SU-DHL-6 (cell line): Measurements from ENCODE around the gene EPHX1.
"Not testable (repeated sequence)": the region's sequence is repeated elsewhere in the genome, so short reads cannot be mapped to it uniquely, and the experiment has no call there.

Source experiments
- H2AFZ ChIP-seq: fragments of 200-600 bp; sonication (generic); 2 replicates; pipeline ENCODE4 v1.6.1; 2014; ENCODE audit warnings: low read depth, mild to moderate bottlenecking, moderate library complexity, mixed read lengths, antibody characterized with exemption, low read length; ENCODE audit not compliant: severe bottlenecking
- H3F3A ChIP-seq: fragments of 200-600 bp; shearing (Covaris generic); 2 replicates; pipeline ENCODE4 v1.6.0; 2016; ENCODE audit warnings: antibody characterized with exemption, mild to moderate bottlenecking; ENCODE audit not compliant: insufficient read depth
- H3K27ac ChIP-seq: fragments of 200-600 bp; sonication (generic); 2 replicates; pipeline ENCODE4 v1.5.1; 2016; ENCODE audit warnings: low read depth, mild to moderate bottlenecking, low read length, moderate library complexity, mixed read lengths
- H3K27me3 ChIP-seq: fragments of 200-600 bp; sonication (generic), shearing (Covaris generic); 2 replicates; pipeline ENCODE4 v1.6.0; 2014; ENCODE audit warnings: mild to moderate bottlenecking, low read length
- H3K36me3 ChIP-seq: fragments of 200-600 bp; sonication (generic); 2 replicates; pipeline ENCODE4 v1.6.1; 2014; ENCODE audit warnings: mild to moderate bottlenecking, low read length, mixed read lengths
- H3K4me2 ChIP-seq: fragments of 300-600, 200-600 bp; shearing (Covaris generic), sonication (generic); 2 replicates; pipeline ENCODE4 v1.6.0; 2014; ENCODE audit warnings: low read length, low read depth, mild to moderate bottlenecking; ENCODE audit not compliant: poor library complexity, severe bottlenecking
- H3K4me3 ChIP-seq: fragments of 200-600 bp; sonication (generic); 2 replicates; pipeline ENCODE4 v1.5.1; 2014; ENCODE audit warnings: antibody characterized with exemption, low read length, mild to moderate bottlenecking, mixed read lengths; ENCODE audit not compliant: insufficient read depth, poor library complexity, severe bottlenecking
- H3K79me2 ChIP-seq: fragments of 200-600 bp; sonication (generic); 2 replicates; pipeline ENCODE4 v1.6.1; 2014; ENCODE audit warnings: mild to moderate bottlenecking, low read length, moderate library complexity; ENCODE audit not compliant: insufficient read depth
- H3K9ac ChIP-seq: fragments of 200-600 bp; sonication (generic); 2 replicates; pipeline ENCODE4 v1.7.0; 2014; ENCODE audit warnings: mild to moderate bottlenecking, low read length
- H3K9me2 ChIP-seq: fragments of 200-600 bp; sonication (generic); replicated peaks from 2 replicates; pipeline ENCODE4 v1.6.1; 2014; ENCODE audit warnings: low read length; ENCODE audit not compliant: insufficient read depth
- H3K9me3 ChIP-seq: fragments of 200-600 bp; sonication (generic); 2 replicates; pipeline ENCODE4 v1.6.1; 2014; ENCODE audit warnings: low read length, mixed read lengths; ENCODE audit not compliant: insufficient read depth
- H4K20me1 ChIP-seq: fragments of 200-600 bp; sonication (generic); 2 replicates; pipeline ENCODE4 v1.6.1; 2014; ENCODE audit warnings: low read depth, mild to moderate bottlenecking, antibody characterized with exemption, low read length, moderate library complexity, mixed read lengths
- CTCF ChIP-seq: fragments of 200-600 bp; sonication (generic); IDR thresholded peaks from one replicate; pipeline ENCODE4 v1.5.1; 2017; ENCODE audit warnings: antibody characterized with exemption, mild to moderate bottlenecking, low read length, moderate library complexity; ENCODE audit not compliant: insufficient read depth, poor library complexity, severe bottlenecking
- EZH2phosphoT487 ChIP-seq: fragments of 200-600 bp; sonication (generic), shearing (Covaris generic); conservative IDR thresholded peaks from 2 replicates; pipeline ENCODE4 v1.6.1; 2018; ENCODE audit warnings: mild to moderate bottlenecking, antibody characterized with exemption, low read length, moderate library complexity, mixed read lengths

Gene EPHX1

GRCh38 chr1:225835856-225836255, 25.9 kb downstream of the EPHX1 start:
- Histone ChIP-seq H3K79me2 (no peaks in the 10 kb centered on the region), H3K27me3 (no peaks in the 10 kb centered on the region), H3K9me3 (no peaks in the 10 kb centered on the region), H3K9me2 (no peaks in the 10 kb centered on the region), H3K4me3 (no peak overlapping the region), H3K9ac (no peak overlapping the region), H3K36me3 (no peaks in the 10 kb centered on the region), H3K27ac (no peak overlapping the region), H3F3A (no peaks in the 10 kb centered on the region), H3K4me2 (no peak overlapping the region), H2AFZ (no peak overlapping the region), H4K20me1 (no peaks in the 10 kb centered on the region)
- TF ChIP-seq EZH2phosphoT487 (no peak), CTCF (no peak)

GRCh38 chr1:225836296-225836695, 26.4 kb downstream of the EPHX1 start:
- H3K9me3 ChIP-seq, H3K36me3 ChIP-seq, H3K4me2 ChIP-seq, H4K20me1 ChIP-seq, H3K27me3 ChIP-seq, H3F3A ChIP-seq, H3K27ac ChIP-seq, H2AFZ ChIP-seq, H3K4me3 ChIP-seq, H3K9ac ChIP-seq, H3K79me2 ChIP-seq, H3K9me2 ChIP-seq: not testable (repeated sequence)

GRCh38 chr1:225838793-225839192, 28.9 kb downstream of the EPHX1 start:
- TF ChIP-seq CTCF (no peak), EZH2phosphoT487 (no peak)
- Histone ChIP-seq H3K9me2 (no peaks in the 10 kb centered on the region), H3K36me3 (no peaks in the 10 kb centered on the region), H3F3A (no peaks in the 10 kb centered on the region), H3K9me3 (no peaks in the 10 kb centered on the region), H4K20me1 (no peaks in the 10 kb centered on the region), H3K27me3 (no peaks in the 10 kb centered on the region), H3K4me2 (no peak overlapping the region), H3K27ac (no peak overlapping the region), H2AFZ (no peak overlapping the region), H3K9ac (no peak overlapping the region), H3K4me3 (no peak overlapping the region), H3K79me2 (no peaks in the 10 kb centered on the region)

- H3K79me2 ChIP-seq = no peaks in the 10 kb centered on the region
- no peak overlapping the region for H3K9ac ChIP-seq
- H3F3A ChIP-seq = no peaks in the 10 kb centered on the region
- no peak overlapping the region for H3K4me3 ChIP-seq
- no peaks in the 10 kb centered on the region for H3K27me3 ChIP-seq
- no peaks in the 10 kb centered on the region for H3K9me3 ChIP-seq
- H3K4me2 ChIP-seq = no peak overlapping the region
- no peak overlapping the region for H3K27ac ChIP-seq
- TF ChIP-seq EZH2phosphoT487 = no peak
- TF ChIP-seq CTCF = no peak
- no peak overlapping the region for H2AFZ ChIP-seq
- no peaks in the 10 kb centered on the region for H4K20me1 ChIP-seq
- no peaks in the 10 kb centered on the region for H3K36me3 ChIP-seq
- H3K9me2 ChIP-seq = no peaks in the 10 kb centered on the region
Observed at GRCh38 chr1:225840223-225840610, 30.3 kb downstream of the EPHX1 start.
